Left lobe of liver (tissue), 2 donors: Measurements from ENCODE around the gene BLID. TPM values are rescaled to one million over a fixed set of nuclear protein-coding genes. Genes with fewer than 3 reads are reported as not detected.

Experiments
- ATAC-seq: fragments of 200-7000 bp; cut with Tn5 transposase; one replicate; pipeline ENCODE4 v1.9.1; 2020; ENCODE audit warnings: mild to moderate bottlenecking, moderate library complexity
- DNase-seq: peaks from one replicate; pipeline ENCODE4 v3.0.0-alpha.2; 2020; ENCODE audit warnings: low spot score
- total RNA-seq: library from RNA; stranded (reverse); gene quantifications from one replicate; pipeline ENCODE4 v1.2.1, GENCODE V29; 2021
- donor health status: DM: no; HTN: no; CAD: no; lungs with moderate emphysema.
- donor health status: DM: no; HTN: yes; CAD: no.

BLID gene
- total RNA-seq, 1 donor from 2014 or later, result 0.63 TPM

- DNase-seq, result no peak
- ATAC-seq, result no peak
Measured at GRCh38 chr11:122107045-122107444, 9.0 kb downstream of the BLID start.

- DNase-seq, result no peak
- no peak for ATAC-seq
Measured at GRCh38 chr11:122105044-122105758, 10.8 kb downstream of the BLID start.

- ATAC-seq (no peak), DNase-seq (no peak)
Measured at GRCh38 chr11:122104341-122104740, 11.7 kb downstream of the BLID start.

- DNase-seq (no peak), ATAC-seq (no peak)
Measured at GRCh38 chr11:122103726-122104125, 12.3 kb downstream of the BLID start.

DNA sequence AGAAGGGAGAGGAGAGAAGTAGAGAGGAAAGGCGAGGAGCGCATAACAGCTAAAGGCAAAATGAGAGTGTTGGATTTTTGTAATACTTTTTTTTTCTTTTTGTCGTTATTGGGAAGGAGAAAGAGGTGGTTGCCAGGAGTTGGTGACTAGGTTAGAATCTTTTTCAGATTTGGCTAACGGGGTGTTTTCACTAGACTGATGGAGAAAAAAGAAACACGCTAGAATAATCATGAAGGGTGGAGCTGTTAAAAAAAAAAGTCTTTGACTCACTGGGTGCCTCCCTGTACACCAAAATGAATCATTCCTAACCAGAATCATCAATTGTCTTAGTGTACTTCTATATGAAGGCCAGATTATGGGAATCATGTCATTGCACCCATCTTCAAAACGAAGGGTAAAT is 12.7 kb downstream of the BLID start:
- ATAC-seq (no peak), DNase-seq (no peak)

DNA sequence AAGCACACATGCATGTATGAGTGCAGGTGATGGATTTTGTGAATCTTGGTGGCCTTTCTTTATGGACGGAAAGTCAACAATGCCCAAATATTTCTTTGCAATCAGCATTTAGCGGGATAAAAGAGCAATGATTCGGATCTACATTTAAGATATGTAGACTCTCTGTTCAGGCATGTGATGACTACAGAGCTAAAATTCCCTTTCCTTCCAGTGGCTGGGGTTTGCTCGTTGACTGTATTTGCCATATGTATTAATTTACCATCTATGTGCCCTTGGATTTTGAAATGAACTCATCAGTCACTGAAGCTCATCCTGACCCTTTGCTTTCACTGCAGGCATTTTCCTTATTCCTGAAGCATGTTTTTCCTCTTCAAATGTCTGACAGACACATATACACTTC is 13.6 kb downstream of the BLID start:
- DNase-seq, result no peak
- ATAC-seq, result no peak

GRCh38 chr11:122101625-122102291 is 14.3 kb downstream of the BLID start:
- no peak for DNase-seq
- ATAC-seq, result peak; percentile 47

DNA sequence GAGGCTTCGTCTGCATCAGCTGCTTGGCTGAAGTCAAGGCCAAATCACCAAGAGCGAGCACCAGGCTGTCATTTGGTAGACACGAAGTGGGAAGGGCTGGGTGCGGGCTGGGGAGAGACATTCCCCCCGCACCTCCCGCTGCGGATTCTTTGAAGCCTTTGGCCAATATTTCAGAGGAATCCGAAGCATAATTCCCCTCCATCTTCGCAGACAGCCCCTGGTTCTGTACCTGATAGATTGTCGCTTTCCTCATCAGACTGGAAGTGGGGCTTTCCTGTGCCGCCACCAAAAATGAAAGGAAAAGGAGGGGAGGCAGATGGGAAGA is 15.3 kb downstream of the BLID start:
- ATAC-seq (no peak), DNase-seq (no peak)

- no peak for ATAC-seq
- DNase-seq, result no peak
Measured at GRCh38 chr11:122100037-122100755, 15.8 kb downstream of the BLID start.

- DNase-seq (no peak), ATAC-seq (no peak)
Measured at GRCh38 chr11:122099374-122100036, 16.5 kb downstream of the BLID start.

GRCh38 chr11:122098261-122098980 is 17.6 kb downstream of the BLID start:
- DNase-seq, result no peak
- ATAC-seq, result no peak

- DNase-seq (no peak), ATAC-seq (no peak)
Measured at GRCh38 chr11:122097419-122098001, 18.5 kb downstream of the BLID start.

DNA sequence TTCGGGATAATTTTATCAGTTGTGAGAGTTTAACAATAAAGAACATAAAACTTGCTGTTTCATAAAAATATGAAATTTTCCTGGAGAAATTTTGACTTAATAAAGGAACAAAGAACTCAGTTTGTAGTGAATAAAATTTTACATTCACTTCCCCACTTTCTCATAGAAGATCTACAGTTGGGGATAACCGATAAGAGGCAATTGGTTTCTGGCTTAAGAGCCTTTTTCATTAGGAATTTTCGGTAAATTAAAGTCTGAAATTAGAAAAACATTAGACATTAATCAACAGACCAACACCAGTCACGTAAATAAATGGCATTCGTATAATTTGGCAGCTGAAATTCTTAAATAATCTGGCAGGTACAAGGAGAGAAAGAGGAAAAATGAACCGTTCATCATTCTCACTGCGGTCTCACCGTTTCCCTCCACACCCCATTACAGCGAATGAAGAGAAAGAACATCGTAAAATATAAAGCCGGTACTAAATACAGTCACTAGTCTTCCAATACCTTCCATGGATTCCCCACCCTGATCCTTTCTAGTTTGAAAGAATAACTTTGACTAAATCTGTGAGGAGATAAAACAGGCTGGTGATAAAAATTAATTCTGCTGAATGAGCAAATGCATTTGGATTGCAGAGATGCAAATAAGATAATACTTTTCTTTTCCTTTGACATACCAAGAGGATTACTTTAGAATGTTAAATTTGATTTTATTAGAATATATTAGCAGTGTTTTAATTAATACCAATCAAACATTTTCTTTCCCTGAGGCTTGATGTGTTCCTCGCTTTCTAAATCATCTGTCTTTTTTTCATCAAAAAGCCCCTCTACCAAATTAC is 19.5 kb downstream of the BLID start:
- DNase-seq (no peak), ATAC-seq (no peak)

- DNase-seq, result no peak
- ATAC-seq, result no peak
Measured at GRCh38 chr11:122095681-122096262, 20.2 kb downstream of the BLID start.

GRCh38 chr11:122094836-122095235 is 21.2 kb downstream of the BLID start:
- ATAC-seq, result no peak
- no peak for DNase-seq

DNA sequence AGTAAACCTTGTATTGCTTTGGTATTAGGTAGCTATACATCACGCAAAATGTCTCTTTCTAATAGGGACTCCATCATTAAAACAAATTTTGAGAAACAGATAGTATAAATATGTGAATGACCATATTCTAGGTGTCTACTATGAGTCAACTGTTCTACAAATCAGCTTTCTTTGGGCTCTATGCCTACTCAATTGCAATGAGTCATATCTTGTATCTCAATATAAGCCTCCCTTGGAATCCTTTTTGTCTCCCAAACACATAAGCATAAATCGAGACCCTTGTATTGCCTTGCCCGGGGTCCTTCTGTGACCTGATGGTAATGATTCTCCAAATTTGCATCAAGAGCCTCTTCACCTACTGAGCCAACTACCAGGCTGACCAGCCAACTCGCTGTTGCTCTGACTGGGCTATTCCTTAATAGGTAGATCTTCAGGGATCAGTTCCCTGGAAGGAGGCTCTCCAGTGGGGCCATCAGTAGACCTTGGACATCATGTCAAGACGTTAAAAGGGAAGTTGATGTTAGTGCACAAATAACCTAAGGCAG is 22.2 kb downstream of the BLID start:
- ATAC-seq (no peak), DNase-seq (no peak)

- ATAC-seq, result no peak
- DNase-seq, result no peak
Measured at GRCh38 chr11:122091835-122092234, 24.2 kb downstream of the BLID start.

DNA sequence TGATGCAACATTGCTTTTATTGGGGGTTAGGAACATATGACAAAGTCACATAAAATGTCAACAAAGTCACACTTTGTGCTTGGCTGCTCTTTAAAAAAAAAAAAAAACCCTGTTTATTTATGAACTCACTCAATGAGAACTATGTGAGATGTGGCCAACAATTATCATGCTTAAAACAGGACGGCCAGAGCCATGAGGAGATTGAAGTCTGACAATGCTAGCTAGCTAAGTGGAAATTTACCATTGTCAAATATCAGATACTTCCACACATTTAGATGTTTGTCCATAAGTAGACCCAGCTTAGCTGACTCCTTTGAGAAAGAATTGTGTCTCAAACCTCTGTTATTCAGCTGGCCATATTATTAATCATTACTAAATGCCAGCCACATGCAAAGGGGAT is 26.9 kb downstream of the BLID start:
- ATAC-seq (no peak), DNase-seq (no peak)

DNA sequence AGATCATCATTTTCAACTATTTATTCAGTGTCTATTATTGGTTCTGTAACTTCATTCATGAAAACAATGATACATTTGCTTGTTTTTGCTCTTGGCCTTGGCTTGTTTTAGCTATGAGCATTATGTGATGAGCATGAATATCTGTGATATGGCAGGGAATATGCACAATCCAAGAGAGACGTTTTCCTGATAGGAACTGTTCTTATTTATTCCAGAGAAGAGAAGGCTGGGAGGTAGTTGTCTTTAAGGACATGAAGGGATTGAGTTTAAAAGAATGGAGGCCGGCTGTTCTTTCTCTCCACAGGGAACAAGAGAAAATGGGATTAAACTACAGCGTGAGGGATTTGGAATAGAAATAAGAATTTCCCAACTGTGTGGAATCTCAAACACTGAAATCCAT is 30.3 kb downstream of the BLID start:
- ATAC-seq (no peak), DNase-seq (no peak)
